Fibroblast of the aortic adventitia (primary cell): Measurements from ENCODE around the gene OSGEP. TPM values are rescaled to one million over a fixed set of nuclear protein-coding genes. Genes with fewer than 3 reads are reported as not detected.
A peak's percentile ranks its signal among the peaks of the same experiment; 100 is the strongest.

Experiments
- DNase-seq: peaks from one replicate; pipeline ENCODE4 v3.0.0-alpha.2; 2010; ENCODE audit warnings: low read depth
- H3K4me3 ChIP-seq: 2 replicates; pipeline ENCODE4 v1.5.1; 2011; ENCODE audit warnings: low read depth, mild to moderate bottlenecking, control low read depth, low read length, moderate library complexity
- CTCF ChIP-seq: IDR thresholded peaks from 2 replicates; pipeline ENCODE4 v1.5.1; 2011; ENCODE audit warnings: mild to moderate bottlenecking, low read length, control low read depth, inconsistent platforms; ENCODE audit not compliant: insufficient read depth
- total RNA-seq: library from RNA; depleted of rRNA; stranded (reverse); fragments of >200 nt; gene quantifications from 2 replicates; pipeline ENCODE4 v1.2.3, GENCODE V29; 2012; ENCODE audit warnings: low replicate concordance

The OSGEP gene
- total RNA-seq, 1 donor: 45.6 TPM

DNA sequence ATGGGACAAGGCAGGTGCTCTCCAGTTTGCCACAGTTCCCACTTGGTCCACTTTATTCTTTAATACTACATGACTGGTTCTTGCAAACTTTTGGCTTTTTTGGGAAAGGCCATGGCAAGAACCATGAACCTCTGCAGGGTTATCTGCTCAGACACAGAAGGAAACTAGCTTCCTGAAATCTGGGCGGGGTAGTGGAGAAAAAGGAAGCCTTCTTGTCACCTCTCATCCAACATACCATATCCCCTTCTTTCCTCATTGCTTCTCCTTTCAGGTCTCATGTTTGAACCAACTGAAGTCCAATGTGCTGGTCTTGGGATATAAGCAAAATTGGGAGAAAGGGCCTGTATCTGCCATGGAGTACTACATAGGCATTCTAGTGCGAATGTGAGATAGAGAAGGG, 13.2 kb downstream of the OSGEP start:
- no peak for DNase-seq
- TF ChIP-seq CTCF: no peak
- H3K4me3 ChIP-seq: no peak overlapping the region

GRCh38 chr14:20440882-20441281, 13.7 kb downstream of the OSGEP start:
- H3K4me3 ChIP-seq: no peak overlapping the region
- no peak for DNase-seq
- TF ChIP-seq CTCF: no peak

DNA sequence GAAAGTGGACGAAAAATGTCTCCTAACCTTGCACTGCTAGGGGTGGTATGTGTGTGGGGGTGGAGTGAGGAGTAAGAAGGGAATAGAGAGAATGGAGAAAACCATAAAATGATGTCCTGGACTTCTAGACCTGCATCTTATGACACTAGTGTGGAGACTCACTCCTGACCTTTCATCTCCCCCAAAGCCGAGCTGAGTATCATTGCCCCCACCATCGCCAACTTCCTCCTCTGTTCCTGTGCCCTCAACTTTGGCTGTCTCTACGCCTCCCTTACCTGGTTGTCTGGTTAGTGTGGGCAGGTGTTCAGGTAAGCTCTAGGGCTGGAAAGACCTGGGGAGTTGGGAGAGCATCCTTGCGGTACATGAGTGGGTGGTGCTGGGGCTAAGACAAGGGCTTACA, 14.1 kb downstream of the OSGEP start:
- no peak overlapping the region for H3K4me3 ChIP-seq
- TF ChIP-seq CTCF: no peak
- DNase-seq: no peak

DNA sequence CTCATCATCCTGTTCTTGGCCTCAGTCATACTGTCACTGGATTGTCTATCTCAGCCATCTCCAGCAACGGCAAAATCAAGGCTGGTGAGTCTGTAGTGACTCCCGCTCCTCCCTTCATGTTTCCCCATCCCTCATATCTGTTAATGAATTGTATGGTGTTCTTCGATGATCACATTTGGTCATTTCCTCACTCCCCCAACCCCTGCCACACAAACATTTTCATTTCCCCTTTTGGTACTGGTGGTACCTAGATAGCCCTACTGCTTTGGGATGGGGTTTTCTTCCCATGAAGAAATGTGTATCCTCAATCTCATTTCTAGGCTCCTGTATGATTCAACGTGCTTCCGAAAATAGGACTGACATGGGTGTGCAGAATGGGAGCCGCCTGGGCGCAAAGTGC, 15.9 kb downstream of the OSGEP start:
- no peak for TF ChIP-seq CTCF
- no peak for DNase-seq
- no peak overlapping the region for H3K4me3 ChIP-seq

- no peak overlapping the region for H3K4me3 ChIP-seq
- peak; percentile 76 for DNase-seq
- TF ChIP-seq CTCF: no peak
Observed at GRCh38 chr14:20436363-20436755, 18.3 kb downstream of the OSGEP start.

- DNase-seq: no peak
- H3K4me3 ChIP-seq: no peak within 1 kb of the TSS
- no peak for TF ChIP-seq CTCF
Observed at GRCh38 chr14:20435582-20436362, 18.8 kb downstream of the OSGEP start, which contains the start of gene KLHL33. Gene KLHL33 (minus strand): TSS chr14:20436166. CDS start chr14:20435811, 355 bp downstream.
